HG03565 (cell line): ENCODE measurements around the gene DNAJB5.
A peak's percentile ranks its signal among the peaks of the same experiment; 100 is the strongest.
"Not testable (repeated sequence)": the region's sequence is repeated elsewhere in the genome, so short reads cannot be mapped to it uniquely, and the experiment has no call there.

Experiments used
- ATAC-seq: cut with Tn5 transposase; IDR thresholded peaks from one replicate; pipeline ENCODE4 v1.9.1; 2021; ENCODE audit warnings: mild to moderate bottlenecking, moderate library complexity; ENCODE audit not compliant: unreplicated experiment

Gene DNAJB5

DNA sequence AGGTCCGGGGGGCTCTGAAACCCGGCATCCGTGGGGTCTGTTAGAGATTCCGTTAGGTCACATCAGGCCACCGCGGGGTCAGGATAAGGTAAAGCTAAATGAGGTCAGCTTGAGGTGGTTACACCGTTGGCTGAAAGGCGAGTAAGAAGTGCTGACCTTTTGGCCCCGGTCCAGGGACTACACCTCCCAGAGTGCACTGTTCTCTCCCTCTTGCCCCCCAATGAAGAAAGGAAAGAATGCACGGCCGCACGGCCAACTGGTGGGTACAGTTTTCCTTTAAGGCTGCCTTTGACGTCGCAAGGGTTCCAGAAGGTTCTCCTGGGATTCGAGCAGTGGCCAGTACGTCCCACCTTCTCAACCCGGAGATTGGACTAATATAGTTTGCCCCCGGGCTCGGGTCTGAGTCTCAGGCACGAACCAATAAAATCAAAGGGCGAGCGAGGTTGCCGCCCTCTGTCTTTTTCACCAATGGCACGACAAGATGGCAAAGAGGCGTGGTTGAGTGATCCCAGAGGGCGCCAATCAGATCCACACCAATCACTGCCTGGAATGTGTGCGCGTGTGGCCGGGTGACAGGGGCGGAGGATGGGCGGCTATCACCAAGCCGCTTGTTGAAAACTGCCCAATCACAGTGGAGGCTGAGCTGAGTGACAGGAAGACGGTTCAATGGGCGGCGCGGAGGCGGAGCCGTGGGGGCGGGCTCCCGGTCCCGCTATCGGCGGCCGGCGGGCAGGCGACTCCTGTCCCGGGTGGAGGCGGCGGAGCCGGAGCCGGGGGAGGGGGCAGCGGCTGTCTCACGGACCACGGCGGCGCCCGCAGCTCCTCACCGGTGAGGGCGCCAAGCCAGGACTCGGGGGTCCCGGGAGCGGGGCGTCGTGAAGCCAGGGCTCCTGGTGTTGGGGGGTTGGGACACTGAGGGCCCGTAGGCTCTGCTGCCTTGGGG is at the start of gene DNAJB5:
Gene DNAJB5 (plus strand): TSS at position 743 of the 943 bp plus-strand sequence. CDS start 886 bp downstream, outside the sequence.
- peak; percentile 84 for ATAC-seq

DNA sequence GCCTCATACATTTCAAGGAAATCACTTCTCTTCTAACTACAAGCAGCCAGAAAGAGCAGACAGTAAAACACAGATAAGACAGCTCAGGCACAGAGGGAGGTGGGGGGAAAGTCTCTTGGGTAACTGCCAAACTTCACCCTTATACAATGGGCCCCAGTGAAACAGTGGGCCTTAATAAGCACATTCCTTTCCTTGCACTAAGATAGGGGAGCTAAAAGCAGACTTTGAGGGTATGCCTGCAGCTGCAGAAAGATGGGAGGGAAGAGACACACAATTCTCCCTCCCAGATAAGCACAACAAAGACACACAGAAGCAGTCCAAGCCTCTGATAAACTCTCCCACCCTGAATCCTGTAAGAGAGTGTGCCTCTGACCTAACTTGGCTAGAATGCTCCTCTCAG is 49.6 kb upstream of the DNAJB5 start:
- ATAC-seq, result not testable (repeated sequence)

DNA sequence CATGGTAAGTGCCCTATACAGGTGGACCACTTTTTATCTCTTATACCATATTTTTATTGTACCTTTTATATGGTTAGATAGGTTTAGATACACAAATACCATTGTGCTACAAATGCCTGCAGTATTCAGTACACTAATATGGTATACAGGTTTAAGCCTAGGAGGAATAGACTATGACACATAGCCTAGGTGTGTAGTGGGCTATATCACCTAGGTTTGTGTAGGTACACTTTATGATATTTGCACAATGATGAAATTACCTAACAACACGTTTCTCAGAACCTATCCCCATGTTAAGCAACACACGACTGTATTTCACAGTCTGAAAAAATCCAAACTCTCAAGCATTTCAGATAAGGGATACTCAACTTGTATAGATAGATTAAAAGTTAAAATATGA is 41.1 kb upstream of the DNAJB5 start:
- ATAC-seq, result no peak

DNA sequence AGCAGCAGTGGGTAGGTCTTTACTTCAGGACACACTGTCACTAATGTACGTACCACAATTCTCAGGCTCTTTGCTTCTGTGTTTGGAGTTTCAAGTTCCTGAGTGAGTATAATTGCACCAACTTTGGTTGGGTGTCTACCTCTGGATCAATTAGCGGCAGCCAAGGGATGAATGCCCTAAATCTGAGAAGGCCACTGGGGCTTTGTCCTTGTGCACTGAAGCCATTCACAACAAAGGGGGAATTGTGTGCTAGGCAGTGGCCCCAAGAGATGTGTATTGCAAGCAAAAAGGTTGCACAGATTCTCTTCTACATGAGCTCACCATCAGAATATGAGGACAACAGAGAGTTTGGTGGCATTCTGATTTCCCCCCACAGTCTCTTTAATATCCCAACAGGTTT is 35.3 kb upstream of the DNAJB5 start:
- ATAC-seq, result no peak

DNA sequence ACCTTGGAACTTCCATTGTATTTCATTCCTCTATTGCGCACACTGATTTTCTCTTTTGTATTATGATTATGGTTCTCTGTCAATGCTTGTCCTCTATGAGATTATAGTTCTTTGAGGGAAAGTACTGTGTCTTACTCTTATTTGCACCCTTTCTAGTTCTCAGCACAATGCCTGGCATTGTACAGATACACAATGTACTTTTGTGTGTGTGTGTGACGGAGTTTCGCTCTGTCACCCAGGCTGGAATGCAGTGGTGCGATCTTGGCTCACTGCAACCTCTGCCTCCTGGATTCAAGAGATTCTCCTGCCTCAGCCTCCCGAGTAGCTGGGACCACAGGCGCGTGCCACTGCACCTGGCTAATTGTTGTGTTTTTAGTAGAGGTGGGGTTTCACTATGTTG is 33.5 kb upstream of the DNAJB5 start:
- ATAC-seq, result not testable (repeated sequence)

DNA sequence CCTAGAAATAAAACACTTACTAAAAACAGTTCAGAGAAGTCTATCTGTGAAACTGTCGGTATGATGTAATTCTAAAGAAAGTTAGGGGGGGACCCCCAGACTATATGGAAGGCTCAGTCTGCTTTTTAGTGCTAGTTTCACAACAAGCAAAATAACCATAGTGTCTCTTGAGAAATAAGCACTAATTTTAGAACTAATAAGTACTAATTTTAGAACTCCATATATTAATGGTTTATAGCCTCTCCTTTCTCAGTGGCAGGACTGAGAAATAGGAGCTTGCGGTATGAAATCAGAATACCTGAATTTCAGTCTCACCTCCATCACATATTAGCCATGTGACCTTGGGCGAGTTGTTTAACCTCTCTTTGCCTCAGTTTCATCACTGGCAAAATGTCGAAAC is 32.9 kb upstream of the DNAJB5 start:
- ATAC-seq, result peak; percentile 53

DNA sequence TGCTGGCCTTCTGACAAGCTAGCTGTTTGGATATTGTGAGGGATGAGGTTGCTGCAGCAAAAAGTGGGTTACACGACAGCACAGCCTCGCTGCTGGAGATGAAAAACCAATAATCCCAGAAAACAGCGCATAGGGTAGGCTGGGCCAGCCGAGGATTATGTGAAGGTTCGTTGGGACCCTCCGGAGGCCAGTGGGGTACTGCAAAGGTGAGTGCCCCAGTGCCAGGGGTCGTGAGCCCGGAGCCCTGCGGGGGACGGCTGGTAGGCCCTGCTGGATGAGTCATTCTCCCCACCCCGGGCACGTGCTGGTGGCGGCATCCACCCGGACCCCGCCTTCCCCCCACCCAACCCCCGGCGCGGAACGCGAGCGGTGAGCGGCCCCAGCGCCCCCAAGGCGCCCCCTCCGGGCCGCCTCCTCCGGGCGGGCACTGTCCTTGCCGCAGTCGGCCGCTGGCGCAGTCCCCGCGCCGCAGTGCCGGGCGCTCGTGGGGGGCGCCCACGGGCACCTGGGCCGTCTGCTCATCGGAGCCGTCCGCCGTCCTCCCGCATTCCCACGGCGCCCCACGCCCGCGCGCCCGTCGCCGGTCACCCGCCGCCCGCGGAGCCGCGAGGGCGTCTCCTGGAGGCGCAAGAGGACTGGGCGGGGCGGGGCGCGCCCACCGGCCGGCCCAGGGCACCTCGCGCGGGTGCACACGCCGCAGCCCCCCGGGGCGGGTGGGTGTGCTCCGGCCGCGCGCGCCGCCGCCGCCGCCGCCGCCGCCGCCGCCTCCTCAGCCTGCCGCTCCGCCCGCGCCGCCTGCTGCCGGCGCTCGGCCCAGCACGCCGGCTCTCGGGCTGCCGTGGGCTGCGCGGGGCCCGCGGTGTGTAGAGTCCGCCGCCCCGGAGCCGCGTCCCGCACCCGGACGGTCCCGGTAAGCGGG is 31.8 kb upstream of the DNAJB5 start, which contains the start of gene PHF24:
Gene PHF24 (plus strand): TSS at position 794 of the 919 bp plus-strand sequence. CDS start 13,014 bp downstream, outside the sequence.
- no peak for ATAC-seq

DNA sequence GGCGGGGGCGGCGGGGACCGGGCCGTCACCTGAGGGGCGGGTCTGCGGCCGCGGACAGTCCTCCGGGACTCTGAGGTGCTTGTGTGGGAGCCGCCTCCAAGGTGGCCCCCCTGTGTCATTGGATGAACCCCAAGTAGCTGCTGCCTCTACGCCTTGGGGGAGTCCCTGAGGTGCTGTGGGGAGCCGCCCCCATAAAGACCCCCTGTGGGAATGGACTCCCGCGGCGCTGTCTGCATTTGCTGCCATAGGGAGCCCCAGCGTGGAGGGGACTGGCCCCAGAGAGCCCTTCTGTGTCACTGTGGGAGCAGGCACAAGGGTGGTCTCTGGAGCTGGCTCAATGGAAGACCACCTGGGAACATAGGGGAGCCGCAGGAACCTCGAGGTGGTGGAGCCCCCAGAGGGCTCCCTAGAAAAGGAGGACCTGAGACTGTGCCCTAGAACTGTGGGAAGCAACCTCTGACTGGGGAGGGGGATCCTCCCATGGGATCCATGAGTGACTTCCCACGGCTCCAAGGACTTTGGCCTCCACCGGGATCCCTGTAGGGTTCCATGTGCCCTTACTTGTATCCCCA is 31.0 kb upstream of the DNAJB5 start:
- no peak for ATAC-seq

DNA sequence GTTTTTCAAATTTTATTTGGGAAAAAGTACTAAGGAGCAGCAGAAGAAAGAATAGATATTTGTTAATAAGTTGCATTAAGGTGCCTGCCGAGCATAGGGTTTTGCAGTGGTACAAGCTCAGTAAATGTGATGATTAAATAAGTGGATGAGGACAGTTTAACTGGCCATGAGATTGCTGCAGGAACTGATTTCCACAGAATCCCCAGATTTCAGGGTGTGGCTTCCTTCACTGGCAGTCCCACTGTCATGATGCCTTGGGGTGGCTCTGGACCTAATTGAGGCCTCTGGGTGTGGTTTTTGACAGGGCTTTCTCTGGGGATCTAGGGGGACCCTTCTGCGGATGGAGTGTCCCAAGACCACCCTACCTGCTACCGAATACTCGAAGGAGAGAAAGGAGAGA is 30.1 kb upstream of the DNAJB5 start:
- no peak for ATAC-seq

DNA sequence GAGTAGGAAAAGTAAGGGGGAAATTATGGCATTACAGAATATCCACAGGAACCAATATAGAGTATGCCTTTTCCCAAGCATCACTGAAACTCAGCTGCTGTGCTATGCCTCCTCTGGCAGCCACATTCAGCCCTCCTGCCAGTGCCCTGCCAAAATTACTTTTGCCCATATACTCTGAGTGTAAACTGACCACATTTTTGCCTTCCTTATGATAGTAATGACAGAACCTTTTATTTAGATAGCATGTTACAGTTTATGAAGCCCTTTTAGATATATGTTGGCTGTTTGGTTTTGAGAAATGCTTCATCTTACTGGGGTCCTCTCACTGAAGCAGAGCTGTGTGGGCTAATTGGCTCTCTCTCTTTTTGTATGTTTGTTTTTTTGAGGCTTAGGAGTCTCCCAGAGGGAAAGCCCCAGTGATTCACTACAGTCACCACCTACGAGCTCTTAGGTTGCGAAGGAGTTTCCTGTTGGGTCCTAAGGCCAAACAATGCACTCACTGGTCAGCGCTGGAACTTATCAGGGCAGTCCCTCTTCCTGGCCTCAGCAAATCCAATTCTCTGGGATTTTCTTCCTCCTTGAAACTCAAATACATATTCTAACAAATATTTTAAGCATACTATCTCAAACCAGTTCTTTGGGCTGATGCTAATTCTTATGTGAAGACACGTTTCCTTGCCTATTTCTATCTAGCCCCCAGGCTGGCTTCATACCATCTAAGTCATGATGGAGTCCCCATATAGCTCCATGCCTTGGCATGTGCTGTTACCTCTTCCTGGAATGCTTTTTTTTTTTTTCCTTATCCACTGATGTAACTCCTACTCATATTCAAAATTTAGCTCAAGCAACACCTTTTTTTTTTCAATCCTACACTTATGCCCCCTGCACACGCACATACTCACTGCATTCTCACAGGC is 27.7 kb upstream of the DNAJB5 start:
- ATAC-seq, result no peak

DNA sequence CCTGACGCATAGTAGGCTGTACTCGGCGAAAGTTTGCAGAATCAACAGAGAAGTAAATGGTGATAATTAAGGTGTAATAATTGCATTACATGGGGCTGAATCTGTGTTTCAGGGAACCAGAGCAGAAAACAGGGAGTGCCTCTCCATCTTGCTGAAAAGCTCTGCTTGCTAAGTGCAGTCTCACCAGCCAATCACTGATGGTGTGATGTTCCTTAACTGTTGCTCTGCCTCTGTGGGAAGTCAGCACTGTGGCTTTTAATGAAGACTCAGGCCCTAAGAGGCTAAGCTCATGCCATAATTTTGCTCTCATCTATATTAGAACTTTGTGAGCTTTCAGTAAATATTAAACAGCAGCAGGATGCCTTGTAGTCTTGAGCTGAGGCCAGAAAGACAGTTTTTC is 27.0 kb upstream of the DNAJB5 start:
- ATAC-seq, result no peak

DNA sequence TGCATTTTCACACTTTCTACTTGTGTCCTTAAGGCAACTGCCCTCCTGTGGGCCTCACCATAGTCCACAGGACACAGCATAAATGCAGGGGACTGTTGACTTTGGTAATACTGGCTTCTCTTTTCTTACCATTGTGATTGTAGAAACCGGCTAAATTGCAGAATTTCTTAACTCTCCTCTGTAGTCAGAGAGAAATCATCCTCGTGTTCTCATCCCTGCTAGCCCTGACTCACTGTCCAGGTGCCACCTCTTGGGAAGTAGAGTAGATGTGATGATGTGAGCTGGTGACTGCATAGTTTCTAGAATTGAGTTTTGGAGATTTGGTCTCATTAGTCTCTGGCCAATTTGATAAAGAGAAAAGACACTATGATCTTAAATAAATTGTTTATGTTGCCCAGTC is 26.0 kb upstream of the DNAJB5 start:
- ATAC-seq, result no peak

DNA sequence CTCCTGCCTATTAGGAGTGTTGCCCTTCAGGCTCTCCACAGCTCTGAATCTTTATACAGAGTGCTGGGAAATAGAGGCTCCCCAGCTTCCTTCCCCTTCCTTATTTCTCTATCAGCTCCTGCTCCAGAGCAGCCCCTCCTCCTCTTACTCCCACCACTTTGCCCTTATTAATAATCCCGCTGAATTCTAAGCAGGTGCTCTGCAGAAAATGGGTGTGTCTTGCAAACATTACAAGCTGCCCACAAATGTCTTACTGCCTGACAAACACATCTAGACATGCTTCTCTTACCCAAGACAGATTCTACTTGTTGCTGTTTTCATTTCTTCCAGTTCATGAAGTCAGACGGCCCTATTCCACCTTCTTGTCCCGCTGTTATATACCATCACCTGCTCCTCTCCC is 25.1 kb upstream of the DNAJB5 start:
- no peak for ATAC-seq

DNA sequence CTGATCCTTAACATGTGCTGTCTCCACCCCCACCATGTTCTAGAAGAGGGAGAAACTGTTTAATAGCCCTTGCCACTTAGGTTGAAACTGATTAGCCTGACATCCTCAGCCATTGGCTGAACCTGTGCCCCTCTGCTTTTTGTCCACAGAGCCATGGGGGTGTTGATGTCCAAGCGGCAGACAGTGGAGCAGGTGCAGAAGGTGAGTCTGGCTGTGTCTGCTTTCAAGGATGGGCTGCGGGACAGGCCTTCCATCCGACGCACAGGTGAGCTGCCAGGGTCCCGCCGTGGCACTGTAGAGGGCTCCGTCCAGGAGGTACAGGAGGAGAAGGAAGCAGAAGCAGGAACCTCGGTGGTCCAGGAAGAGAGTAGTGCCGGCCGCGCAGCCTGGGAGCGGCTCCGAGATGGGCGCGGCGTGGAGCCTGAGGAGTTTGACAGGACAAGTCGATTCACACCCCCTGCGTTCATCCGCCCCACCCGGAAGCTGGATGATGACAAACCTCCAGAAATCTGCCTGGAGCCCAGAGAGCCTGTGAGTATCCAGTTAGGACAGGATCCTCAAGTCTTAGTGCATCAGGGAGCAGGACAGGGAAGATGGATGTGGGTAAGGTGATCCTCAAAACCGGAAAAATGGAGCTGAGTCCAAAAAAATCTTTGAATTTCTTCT is 18.3 kb upstream of the DNAJB5 start:
- ATAC-seq, result no peak

DNA sequence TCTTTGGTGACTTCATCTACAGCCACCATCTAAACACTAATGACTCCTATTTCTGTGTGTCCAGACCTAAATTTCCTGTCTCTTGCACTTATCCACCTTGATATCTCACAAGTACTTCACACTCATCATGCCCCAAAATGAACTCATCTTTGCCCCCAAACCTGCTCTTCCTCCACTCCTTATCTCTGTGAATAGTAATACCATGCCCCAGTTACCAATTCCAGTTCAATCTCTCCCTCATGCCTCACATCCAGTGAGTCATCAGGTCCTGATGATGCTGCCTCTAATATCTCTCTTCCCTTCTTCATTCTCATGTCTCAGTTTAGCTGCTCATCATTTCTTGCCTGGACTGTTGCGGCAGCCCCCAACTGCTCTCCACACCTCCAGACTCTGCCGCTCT is 14.9 kb upstream of the DNAJB5 start:
- ATAC-seq, result no peak

DNA sequence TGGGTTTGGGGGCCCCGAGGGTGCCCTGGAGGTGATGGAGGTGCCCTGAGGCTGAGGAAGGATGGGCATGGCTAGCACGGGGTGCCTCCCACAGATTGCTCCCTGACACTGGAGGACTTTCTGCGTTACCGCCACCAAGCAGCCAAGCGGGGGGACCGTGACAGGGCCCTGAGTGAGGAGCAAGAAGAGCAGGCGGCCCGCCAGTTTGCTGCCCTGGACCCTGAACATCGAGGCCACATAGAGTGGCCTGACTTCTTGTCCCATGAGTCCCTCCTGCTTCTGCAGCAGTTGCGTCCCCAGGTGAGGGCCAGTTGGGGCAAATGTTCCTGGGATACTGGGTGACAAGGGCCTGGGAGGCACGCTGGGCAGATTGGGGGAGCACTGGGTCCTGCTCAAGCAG is 13.1 kb upstream of the DNAJB5 start:
- no peak for ATAC-seq

DNA sequence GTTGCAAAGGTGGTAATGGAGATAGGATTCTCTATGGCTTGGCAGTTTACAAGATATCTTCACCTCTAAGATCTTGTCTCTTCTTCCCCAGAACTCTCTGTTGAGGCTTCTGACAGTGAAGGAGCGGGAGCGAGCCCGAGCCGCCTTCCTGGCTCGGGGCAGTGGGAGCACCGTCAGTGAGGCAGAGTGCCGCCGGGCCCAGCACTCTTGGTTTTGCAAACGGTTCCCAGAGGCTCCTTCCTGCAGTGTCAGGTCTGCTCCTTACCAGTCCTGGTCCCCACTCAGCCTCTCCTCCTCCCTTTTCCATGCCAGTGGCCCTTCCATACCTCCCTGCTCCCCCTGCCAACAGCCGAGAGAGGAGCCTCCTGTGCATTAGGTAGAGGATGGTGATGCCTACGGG is 12.6 kb upstream of the DNAJB5 start:
- no peak for ATAC-seq

DNA sequence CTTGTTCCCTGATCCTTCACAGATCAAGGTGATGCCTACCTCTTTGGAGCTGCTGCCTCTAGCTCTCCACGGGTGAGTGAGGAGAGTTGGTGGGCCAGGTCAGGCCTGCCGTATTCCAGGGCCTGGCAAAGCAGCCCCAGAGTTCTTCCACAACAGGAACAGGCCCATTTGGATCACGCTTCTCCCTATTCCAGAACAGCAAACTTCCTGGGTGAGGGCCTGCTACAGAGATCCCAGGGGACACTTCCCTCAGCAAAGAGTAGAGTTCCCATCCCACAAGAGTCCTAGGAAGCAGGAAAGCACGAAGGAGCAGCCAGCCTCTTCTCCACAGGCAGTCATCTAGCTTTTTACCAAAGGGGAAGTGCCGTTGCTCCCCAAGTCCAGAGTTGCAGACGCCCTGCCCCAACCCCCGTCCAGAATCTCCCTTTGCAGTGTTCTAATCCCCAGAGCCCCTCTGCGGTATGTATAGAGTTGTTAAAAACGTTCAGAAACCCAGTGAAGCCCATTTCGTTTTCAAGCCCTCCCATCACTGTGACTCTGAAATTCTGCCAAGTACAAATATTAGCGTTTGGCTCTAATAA is 9.3 kb upstream of the DNAJB5 start:
- no peak for ATAC-seq

DNA sequence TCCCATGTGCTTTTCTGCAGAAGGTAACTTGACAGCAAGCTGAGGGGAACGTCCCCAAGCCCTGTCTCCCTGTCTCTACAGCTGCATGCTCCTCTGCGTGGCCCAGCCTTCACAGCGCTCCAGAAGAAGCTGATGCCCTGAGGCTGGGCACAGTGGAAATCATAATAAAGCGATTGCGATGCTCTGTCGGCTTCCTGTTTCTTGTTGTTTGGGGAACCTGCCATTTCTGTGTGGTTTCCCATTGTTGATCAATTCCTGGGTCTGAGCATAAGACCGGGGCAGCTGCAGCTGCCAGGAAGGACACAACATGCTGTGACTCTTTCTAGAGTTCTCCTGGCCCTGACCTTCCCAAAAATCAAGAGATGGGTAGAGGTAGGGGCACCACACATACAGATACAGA is 7.2 kb upstream of the DNAJB5 start:
- ATAC-seq, result no peak
